Erythroblast (primary cell): ENCODE results near the gene COX6B2.

Source experiments
- GATA1 ChIP-seq: IDR thresholded peaks from 2 replicates; pipeline ENCODE4 v1.6.1; 2011; ENCODE audit warnings: low read depth, mild to moderate bottlenecking, control low read depth, low read length, moderate library complexity
- POLR2A ChIP-seq: IDR thresholded peaks from 2 replicates; pipeline ENCODE4 v1.6.1; 2011; ENCODE audit warnings: mild to moderate bottlenecking, low read length

GRCh38 chr19:55369653-55370304 is 15.3 kb upstream of the COX6B2 start:
- TF ChIP-seq POLR2A (no peak), GATA1 (no peak)
